NCI-H226 (cell line): ENCODE measurements around the gene TTLL12.

Experiments used
- DNase-seq: peaks from one replicate; pipeline ENCODE4 v3.0.0-alpha.2; 2015

Gene TTLL12

GRCh38 chr22:43118024-43118849, 68.7 kb downstream of the TTLL12 start:
- no peak for DNase-seq

- DNase-seq = no peak
Measured at GRCh38 chr22:43116932-43117331, 70.0 kb downstream of the TTLL12 start.
